Myocyte (in vitro differentiated cells): Measurements from ENCODE around the gene OR2V1. TPM values are rescaled to one million over a fixed set of nuclear protein-coding genes. Genes with fewer than 3 reads are reported as not detected.
"Not testable (repeated sequence)": the region's sequence is repeated elsewhere in the genome, so short reads cannot be mapped to it uniquely, and the experiment has no call there.

Experiments
- DNase-seq: peaks from one replicate; pipeline ENCODE4 v3.0.0-alpha.2; 2012; ENCODE audit warnings: low read depth
- total RNA-seq: library from RNA; depleted of rRNA; stranded (reverse); fragments of >200 nt; gene quantifications from 2 replicates; pipeline ENCODE4 v1.2.3, GENCODE V29; 2014

OR2V1 gene
- total RNA-seq, 1 donor from 2014 or later, result not detected

GRCh38 chr5:181105391-181106025 lies 25.5 kb downstream of the OR2V1 start:
- no peak for DNase-seq

- not testable (repeated sequence) for DNase-seq
Measured at GRCh38 chr5:181104606-181105390, 26.2 kb downstream of the OR2V1 start.

- DNase-seq, result not testable (repeated sequence)
Measured at GRCh38 chr5:181104259-181104568, 26.8 kb downstream of the OR2V1 start.

GRCh38 chr5:181101930-181102674 lies 28.9 kb downstream of the OR2V1 start:
- not testable (repeated sequence) for DNase-seq

- not testable (repeated sequence) for DNase-seq
Measured at GRCh38 chr5:181101030-181101641, 29.8 kb downstream of the OR2V1 start.

- no peak for DNase-seq
Measured at GRCh38 chr5:181100121-181100875, 30.7 kb downstream of the OR2V1 start.

- DNase-seq, result no peak
Measured at GRCh38 chr5:181099602-181100086, 31.3 kb downstream of the OR2V1 start.

GRCh38 chr5:181098762-181099601 lies 32.0 kb downstream of the OR2V1 start:
- DNase-seq, result no peak

GRCh38 chr5:181097759-181098491 lies 33.0 kb downstream of the OR2V1 start:
- not testable (repeated sequence) for DNase-seq

GRCh38 chr5:181097383-181097753 lies 33.6 kb downstream of the OR2V1 start:
- not testable (repeated sequence) for DNase-seq

- DNase-seq, result not testable (repeated sequence)
Measured at GRCh38 chr5:181096721-181097382, 34.1 kb downstream of the OR2V1 start.

- DNase-seq, result not testable (repeated sequence)
Measured at GRCh38 chr5:181095162-181095561, 35.8 kb downstream of the OR2V1 start.

- DNase-seq, result no peak
Measured at GRCh38 chr5:181092428-181092827, 38.5 kb downstream of the OR2V1 start.

GRCh38 chr5:181088289-181088688 lies 42.7 kb downstream of the OR2V1 start:
- no peak for DNase-seq

- no peak for DNase-seq
Measured at GRCh38 chr5:181087309-181087708, 43.7 kb downstream of the OR2V1 start.

- no peak for DNase-seq
Measured at GRCh38 chr5:181086884-181087205, 44.1 kb downstream of the OR2V1 start.

GRCh38 chr5:181086026-181086883 lies 44.7 kb downstream of the OR2V1 start:
- no peak for DNase-seq
